Measurements from ENCODE around the gene HSF4.

Gene HSF4

DNA sequence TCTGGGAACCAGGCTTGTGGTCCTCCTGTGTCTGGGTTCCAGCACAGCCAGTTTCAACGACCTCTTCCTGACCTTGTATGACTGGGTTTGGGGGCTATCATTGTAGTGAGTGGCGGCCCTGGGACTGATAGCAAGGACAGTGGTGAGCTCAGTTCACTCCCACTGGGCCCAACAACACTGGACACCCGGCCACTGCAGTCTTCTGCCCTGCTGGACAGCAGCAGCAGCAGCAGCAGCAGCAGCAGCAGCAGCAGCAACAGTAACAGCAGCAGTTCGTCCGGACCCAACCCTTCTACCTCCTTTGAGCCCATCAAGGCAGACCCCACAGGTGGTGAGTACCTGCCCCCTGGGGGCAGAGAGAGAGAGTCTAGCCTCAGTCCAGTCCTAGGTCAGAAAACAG lies 31.1 kb downstream of the HSF4 start:
- Histone ChIP-seq H3K4me1 (ENCODE audit: control insufficient read depth, insufficient read depth, low read length) (peaks cover 12% of the 10 kb centered on the region), H3K27me3 (ENCODE audit: control insufficient read depth, insufficient read depth, low read length) (no peaks in the 10 kb centered on the region), H3K27ac (ENCODE audit: low read depth, low read length) (no peak overlapping the region), H3K4me3 (ENCODE audit: low read length) (no peak overlapping the region), H3K36me3 (ENCODE audit: control insufficient read depth, insufficient read depth, low read length) (peaks cover 34% of the 10 kb centered on the region), H3K9ac (ENCODE audit: low read length) (no peak overlapping the region)

DNA sequence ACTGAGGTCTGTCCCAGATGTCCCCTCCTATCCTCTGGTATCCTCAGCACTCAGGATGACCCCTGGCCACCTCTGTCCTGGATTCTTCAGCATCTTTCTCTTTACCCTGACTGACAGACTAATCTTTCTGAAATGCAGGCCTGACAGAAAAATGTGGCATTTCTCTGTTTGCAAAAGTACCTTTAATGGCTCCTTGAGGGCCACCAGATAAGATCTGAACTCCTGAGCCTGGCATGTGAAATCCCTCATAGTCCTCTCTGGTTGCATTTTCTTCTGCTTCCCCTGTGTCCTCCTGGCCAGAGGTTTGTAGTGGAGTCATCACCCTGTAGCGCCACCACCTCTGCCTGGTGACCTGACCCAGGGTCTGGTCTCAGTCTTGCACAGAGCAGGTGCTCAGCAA lies 32.3 kb downstream of the HSF4 start:
- H3K27ac ChIP-seq (ENCODE audit: low read depth, low read length): no peak overlapping the region
- no peak overlapping the region for H3K4me3 ChIP-seq (ENCODE audit: low read length)
- no peaks in the 10 kb centered on the region for H3K27me3 ChIP-seq (ENCODE audit: control insufficient read depth, insufficient read depth, low read length)
- H3K9ac ChIP-seq (ENCODE audit: low read length): no peak overlapping the region
- H3K36me3 ChIP-seq (ENCODE audit: control insufficient read depth, insufficient read depth, low read length): peaks cover 36% of the 10 kb centered on the region
- peaks cover 12% of the 10 kb centered on the region for H3K4me1 ChIP-seq (ENCODE audit: control insufficient read depth, insufficient read depth, low read length)

DNA sequence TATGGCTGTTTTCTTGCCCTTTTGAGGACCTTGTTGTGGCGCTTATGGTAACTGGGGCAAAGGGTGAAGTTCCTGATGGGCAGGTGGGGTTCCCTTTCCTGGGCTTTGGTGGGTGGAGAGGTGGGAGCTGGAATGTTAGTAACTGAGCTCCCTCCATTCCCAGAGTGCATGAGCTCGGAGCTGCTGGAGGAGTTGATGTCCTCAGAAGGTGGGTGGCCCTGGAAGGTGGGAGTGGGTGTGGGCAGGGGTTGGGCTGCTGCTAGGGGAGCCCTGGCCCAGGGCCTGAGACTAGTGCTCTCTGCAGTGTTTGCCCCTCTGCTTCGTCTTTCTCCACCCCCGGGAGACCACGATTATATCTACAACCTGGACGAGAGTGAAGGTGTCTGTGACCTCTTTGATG lies 33.2 kb downstream of the HSF4 start:
- Histone ChIP-seq H3K27me3 (ENCODE audit: control insufficient read depth, insufficient read depth, low read length) (no peaks in the 10 kb centered on the region), H3K27ac (ENCODE audit: low read depth, low read length) (no peak overlapping the region), H3K4me1 (ENCODE audit: control insufficient read depth, insufficient read depth, low read length) (peaks cover 9% of the 10 kb centered on the region), H3K36me3 (ENCODE audit: control insufficient read depth, insufficient read depth, low read length) (peaks cover 42% of the 10 kb centered on the region), H3K9ac (ENCODE audit: low read length) (no peak overlapping the region), H3K4me3 (ENCODE audit: low read length) (no peak overlapping the region)

DNA sequence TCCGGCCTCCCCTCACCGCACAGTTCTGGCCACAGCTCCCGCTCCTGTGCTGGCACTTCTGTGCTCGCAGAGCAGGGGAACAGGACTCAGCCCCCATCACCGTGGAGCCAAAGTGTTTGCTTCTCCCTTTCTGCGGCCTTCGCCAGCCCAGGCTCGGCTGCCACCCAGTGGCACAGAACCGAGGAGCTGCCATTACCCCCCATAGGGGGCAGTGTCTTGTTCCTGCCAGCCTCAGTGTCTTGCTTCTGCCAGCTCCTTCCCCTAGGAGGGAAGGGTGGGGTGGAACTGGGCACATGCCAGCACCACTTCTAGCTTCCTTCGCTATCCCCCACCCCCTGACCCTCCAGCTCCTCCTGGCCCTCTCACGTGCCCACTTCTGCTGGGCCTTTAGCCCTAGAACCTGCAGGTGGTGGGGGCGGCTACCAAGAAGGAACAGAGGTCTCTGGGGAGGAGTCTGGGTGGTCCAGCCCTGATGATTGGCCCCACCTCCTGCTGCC lies 33.7 kb downstream of the HSF4 start:
- peaks cover 46% of the 10 kb centered on the region for H3K36me3 ChIP-seq (ENCODE audit: control insufficient read depth, insufficient read depth, low read length)
- no peaks in the 10 kb centered on the region for H3K27me3 ChIP-seq (ENCODE audit: control insufficient read depth, insufficient read depth, low read length)
- no peak overlapping the region for H3K9ac ChIP-seq (ENCODE audit: low read length)
- peaks cover 3% of the 10 kb centered on the region for H3K4me1 ChIP-seq (ENCODE audit: control insufficient read depth, insufficient read depth, low read length)
- H3K4me3 ChIP-seq (ENCODE audit: low read length): no peak overlapping the region
- H3K27ac ChIP-seq (ENCODE audit: low read depth, low read length): no peak overlapping the region

DNA sequence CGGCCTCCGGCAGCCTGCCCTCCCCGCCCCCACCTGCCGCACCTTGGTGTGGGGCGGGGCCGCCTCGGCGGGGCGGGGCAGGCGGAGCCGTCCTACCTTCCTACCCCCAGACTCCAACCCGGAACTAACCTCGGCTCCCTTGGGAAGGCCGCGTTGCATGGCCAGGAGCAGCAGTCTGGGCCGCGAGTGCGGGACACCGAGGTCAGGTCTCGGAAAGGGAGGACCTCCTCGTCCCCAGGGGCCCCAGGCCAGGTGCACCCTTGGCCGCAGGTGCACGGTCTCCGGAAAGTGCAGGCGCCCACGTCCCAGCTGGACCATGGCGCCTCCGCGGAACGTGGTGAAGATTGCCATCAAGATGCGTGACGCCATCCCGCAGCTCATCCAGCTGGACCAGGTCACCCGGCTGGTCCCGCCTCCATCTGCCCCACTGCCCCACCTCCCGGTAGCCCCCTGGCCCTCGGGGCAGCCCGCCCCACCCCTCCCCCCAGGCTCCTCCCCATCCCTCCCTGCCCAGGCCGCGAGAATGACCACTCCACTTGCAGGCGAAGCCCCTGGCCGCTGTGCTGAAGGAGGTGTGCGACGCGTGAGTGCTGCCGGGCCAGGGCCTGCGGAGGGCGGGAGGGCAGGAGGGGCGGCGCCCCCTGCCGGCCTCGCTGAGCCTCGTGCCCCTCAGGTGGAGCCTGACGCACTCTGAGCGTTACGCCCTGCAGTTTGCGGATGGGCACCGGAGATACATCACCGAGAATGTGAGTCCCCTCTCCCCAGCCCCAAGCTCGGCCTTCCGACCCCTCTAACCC lies 34.7 kb downstream of the HSF4 start, which contains the start of gene ELMO3:
Gene ELMO3 (plus strand): TSS at position 121 of the 797 bp plus-strand sequence. CDS start 196 bp downstream, at position 317.
- no peaks in the 10 kb centered on the region for H3K27me3 ChIP-seq (ENCODE audit: control insufficient read depth, insufficient read depth, low read length)
- no peak within 1 kb of the TSS for H3K27ac ChIP-seq (ENCODE audit: low read depth, low read length)
- peaks cover 46% of the 10 kb centered on the region for H3K36me3 ChIP-seq (ENCODE audit: control insufficient read depth, insufficient read depth, low read length)
- H3K9ac ChIP-seq (ENCODE audit: low read length): peak within 1 kb of the TSS; percentile 45
- peak within 1 kb of the TSS; percentile 64 for H3K4me3 ChIP-seq (ENCODE audit: low read length)
- H3K4me1 ChIP-seq (ENCODE audit: control insufficient read depth, insufficient read depth, low read length): no peaks in the 10 kb centered on the region

DNA sequence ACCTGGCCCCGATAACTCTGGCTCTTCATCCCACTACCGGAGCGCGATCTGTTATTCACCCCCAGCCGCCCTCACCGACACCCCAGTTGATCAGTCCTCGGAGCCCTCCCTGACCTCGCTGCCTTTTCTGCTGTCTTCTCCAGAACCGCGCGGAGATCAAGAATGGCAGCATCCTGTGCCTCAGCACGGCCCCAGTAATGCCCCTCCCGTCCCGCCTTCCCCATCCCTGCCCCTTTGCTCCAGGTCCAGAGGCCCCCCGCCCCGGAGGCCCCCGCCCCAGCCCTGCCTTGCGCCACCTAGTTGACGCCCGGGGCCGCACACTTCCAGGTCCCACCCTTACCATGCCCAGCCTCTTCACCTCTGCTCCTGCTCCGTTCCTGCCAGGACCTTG lies 35.3 kb downstream of the HSF4 start:
- Histone ChIP-seq H3K4me1 (ENCODE audit: control insufficient read depth, insufficient read depth, low read length) (no peaks in the 10 kb centered on the region), H3K27ac (ENCODE audit: low read depth, low read length) (no peak overlapping the region), H3K27me3 (ENCODE audit: control insufficient read depth, insufficient read depth, low read length) (no peaks in the 10 kb centered on the region), H3K36me3 (ENCODE audit: control insufficient read depth, insufficient read depth, low read length) (peaks cover 42% of the 10 kb centered on the region), H3K9ac (ENCODE audit: low read length) (no peak overlapping the region), H3K4me3 (ENCODE audit: low read length) (peak overlapping the region; percentile 51)

DNA sequence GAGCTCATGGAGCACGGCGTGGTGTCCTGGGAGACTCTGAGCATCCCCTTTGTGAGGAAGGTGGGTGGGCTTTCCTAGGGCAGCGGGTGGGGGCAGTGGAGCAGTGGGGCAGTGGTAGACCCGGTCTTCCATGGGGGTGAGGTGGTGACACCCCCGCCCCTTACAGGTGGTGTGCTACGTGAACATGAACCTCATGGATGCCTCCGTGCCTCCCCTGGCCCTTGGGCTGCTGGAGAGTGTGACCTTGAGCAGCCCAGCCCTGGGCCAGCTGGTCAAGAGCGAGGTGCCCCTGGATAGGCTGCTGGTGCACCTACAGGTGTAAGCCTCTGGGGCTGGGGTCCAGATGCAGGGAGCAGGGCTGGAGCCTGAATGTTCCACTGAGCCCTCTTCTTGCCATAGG lies 35.9 kb downstream of the HSF4 start:
- H3K36me3 ChIP-seq (ENCODE audit: control insufficient read depth, insufficient read depth, low read length): peaks cover 37% of the 10 kb centered on the region
- H3K4me3 ChIP-seq (ENCODE audit: low read length): no peak overlapping the region
- no peak overlapping the region for H3K27ac ChIP-seq (ENCODE audit: low read depth, low read length)
- no peak overlapping the region for H3K9ac ChIP-seq (ENCODE audit: low read length)
- no peaks in the 10 kb centered on the region for H3K27me3 ChIP-seq (ENCODE audit: control insufficient read depth, insufficient read depth, low read length)
- no peaks in the 10 kb centered on the region for H3K4me1 ChIP-seq (ENCODE audit: control insufficient read depth, insufficient read depth, low read length)

DNA sequence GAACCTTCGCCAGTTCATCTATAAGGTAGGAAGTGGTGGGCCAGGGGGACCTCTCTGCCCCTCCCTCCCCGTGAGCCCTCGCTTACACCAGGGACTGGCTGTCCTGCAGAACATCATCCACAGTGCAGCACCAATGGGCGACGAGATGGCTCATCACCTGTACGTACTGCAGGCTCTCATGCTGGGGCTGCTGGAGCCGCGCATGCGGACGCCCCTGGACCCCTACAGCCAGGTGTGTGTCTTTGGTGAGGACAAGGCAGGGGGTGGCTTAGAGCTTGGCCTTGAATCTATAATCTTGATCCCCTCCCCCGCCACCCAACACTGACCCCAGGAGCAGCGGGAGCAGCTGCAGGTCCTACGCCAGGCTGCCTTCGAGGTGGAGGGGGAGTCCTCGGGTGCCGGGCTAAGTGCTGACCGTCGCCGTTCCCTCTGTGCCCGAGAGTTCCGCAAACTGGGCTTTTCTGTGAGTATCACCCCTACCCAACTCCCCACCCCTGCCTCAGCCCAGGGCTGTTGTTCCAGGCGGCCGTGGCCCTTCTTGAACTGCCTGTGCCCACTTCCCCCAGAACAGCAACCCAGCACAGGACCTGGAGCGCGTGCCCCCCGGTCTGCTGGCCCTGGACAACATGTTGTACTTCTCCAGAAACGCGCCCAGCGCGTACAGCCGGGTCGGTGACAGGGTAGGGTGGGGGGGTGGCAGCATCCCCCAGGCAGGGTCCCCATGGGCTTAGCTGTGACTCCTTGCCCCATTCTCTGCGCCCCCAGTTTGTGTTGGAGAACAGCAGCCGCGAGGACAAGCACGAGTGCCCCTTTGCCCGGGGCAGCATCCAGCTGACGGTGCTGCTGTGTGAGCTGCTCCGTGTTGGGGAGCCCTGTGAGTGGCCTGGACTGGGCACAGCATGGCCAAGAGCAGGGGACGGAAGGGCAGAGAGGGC lies 37.1 kb downstream of the HSF4 start:
- Histone ChIP-seq H3K4me3 (ENCODE audit: low read length) (no peak overlapping the region), H3K36me3 (ENCODE audit: control insufficient read depth, insufficient read depth, low read length) (peaks cover 28% of the 10 kb centered on the region), H3K27me3 (ENCODE audit: control insufficient read depth, insufficient read depth, low read length) (no peaks in the 10 kb centered on the region), H3K4me1 (ENCODE audit: control insufficient read depth, insufficient read depth, low read length) (no peaks in the 10 kb centered on the region), H3K9ac (ENCODE audit: low read length) (no peak overlapping the region), H3K27ac (ENCODE audit: low read depth, low read length) (no peak overlapping the region)

DNA sequence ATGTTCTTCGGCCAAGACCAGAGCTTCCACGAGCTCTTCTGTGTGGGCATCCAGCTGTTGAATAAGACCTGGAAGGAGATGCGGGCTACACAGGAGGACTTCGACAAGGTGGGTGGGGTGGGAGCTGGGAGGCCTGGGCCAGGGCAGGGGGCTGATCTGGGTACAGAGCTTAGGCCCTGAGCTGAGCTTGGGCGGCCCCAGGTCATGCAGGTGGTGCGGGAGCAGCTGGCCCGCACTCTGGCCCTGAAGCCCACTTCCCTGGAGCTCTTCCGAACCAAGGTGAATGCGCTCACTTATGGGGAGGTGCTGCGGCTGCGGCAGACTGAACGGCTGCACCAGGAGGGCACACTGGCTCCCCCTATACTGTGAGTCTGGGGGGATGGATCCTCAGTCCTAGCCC lies 37.9 kb downstream of the HSF4 start:
- H3K4me3 ChIP-seq (ENCODE audit: low read length): no peak overlapping the region
- no peaks in the 10 kb centered on the region for H3K4me1 ChIP-seq (ENCODE audit: control insufficient read depth, insufficient read depth, low read length)
- no peak overlapping the region for H3K9ac ChIP-seq (ENCODE audit: low read length)
- H3K27ac ChIP-seq (ENCODE audit: low read depth, low read length): no peak overlapping the region
- no peaks in the 10 kb centered on the region for H3K27me3 ChIP-seq (ENCODE audit: control insufficient read depth, insufficient read depth, low read length)
- H3K36me3 ChIP-seq (ENCODE audit: control insufficient read depth, insufficient read depth, low read length): peaks cover 20% of the 10 kb centered on the region

DNA sequence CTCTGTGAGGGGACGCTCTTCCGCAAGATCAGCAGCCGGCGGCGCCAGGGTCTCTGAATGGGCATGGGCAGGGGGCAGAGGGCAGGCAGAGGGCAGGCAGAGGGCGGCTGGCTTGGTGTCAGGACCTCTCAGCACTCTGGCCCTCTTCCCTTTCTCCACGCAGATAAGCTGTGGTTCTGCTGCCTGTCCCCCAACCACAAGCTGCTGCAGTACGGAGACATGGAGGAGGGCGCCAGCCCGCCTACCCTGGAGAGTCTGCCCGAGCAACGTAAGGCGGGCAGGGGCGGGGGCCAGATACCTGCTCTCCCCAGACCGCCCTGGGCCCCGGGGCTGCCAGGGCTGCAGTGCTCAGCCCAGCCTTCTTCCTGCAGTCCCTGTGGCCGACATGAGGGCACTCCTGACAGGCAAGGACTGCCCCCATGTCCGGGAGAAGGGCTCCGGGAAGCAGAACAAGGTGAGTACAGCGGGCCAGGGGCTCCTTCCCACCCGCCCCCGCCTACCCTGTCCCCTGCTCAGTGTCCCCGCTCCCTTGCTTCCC lies 38.5 kb downstream of the HSF4 start:
- Histone ChIP-seq H3K4me1 (ENCODE audit: control insufficient read depth, insufficient read depth, low read length) (no peaks in the 10 kb centered on the region), H3K4me3 (ENCODE audit: low read length) (no peak overlapping the region), H3K27ac (ENCODE audit: low read depth, low read length) (no peak overlapping the region), H3K27me3 (ENCODE audit: control insufficient read depth, insufficient read depth, low read length) (no peaks in the 10 kb centered on the region), H3K9ac (ENCODE audit: low read length) (no peak overlapping the region), H3K36me3 (ENCODE audit: control insufficient read depth, insufficient read depth, low read length) (peaks cover 15% of the 10 kb centered on the region)

DNA sequence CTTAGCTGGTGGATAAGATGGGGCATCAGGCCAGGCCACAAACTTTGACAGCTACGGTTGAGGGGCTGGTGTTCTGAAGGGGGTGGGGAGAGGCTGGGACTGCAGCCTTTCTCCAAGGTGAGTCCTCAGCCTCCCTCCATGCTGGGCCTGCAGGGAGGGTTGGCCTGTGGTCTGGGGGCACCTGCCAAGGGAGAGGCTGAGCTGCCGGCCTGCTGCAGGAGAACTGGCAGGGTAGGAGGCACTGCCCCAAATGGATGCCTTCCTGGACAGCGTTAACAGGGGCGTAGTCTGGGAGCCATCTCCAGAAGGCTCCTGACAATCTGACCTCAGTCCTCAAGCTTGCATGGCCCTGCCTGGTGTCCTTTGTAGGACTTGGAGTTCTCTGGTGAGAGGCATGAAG lies 39.5 kb downstream of the HSF4 start:
- Histone ChIP-seq H3K4me1 (ENCODE audit: control insufficient read depth, insufficient read depth, low read length) (no peaks in the 10 kb centered on the region), H3K27ac (ENCODE audit: low read depth, low read length) (no peak overlapping the region), H3K36me3 (ENCODE audit: control insufficient read depth, insufficient read depth, low read length) (peaks cover 12% of the 10 kb centered on the region), H3K9ac (ENCODE audit: low read length) (no peak overlapping the region), H3K4me3 (ENCODE audit: low read length) (no peak overlapping the region), H3K27me3 (ENCODE audit: control insufficient read depth, insufficient read depth, low read length) (no peaks in the 10 kb centered on the region)

DNA sequence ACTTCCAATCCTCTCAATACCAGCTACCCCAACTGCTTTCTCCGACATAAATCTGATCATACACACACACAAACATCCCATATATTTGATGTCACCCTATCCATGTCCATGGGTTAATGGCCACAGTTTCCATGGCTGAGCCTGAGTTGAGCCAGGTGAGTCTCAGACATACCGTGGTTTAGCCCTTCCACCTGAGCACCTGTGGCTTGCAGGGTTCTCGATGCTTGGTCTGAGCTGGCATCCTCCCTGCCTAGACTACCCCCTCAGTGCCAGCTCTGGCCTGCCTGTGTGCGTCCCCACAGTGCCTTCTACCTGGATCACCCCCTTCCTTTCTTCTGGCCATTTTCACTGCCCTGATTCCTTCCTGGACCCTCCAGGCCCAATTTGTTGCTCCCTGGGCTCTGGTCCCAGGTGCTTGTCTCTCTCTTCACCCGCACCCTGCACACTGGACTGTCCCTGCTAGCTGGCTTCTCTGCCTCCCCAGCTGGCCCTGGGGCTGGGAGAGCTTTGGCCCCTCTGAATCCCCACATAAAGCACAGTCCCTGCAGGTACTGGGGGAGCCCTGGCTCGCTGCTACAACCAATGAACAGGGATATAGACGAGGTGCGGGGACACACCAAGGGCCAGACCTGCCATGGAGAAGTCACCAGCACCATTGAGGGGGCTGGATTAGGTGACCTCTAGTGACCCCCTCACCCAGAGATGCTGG lies 41.7 kb downstream of the HSF4 start:
- Histone ChIP-seq H3K4me1 (ENCODE audit: control insufficient read depth, insufficient read depth, low read length) (no peaks in the 10 kb centered on the region), H3K9ac (ENCODE audit: low read length) (no peak overlapping the region), H3K36me3 (ENCODE audit: control insufficient read depth, insufficient read depth, low read length) (peaks cover 14% of the 10 kb centered on the region)

More for the DNA sequence above, 41.7 kb downstream of the HSF4 start:
- no peak overlapping the region for H3K27ac ChIP-seq (ENCODE audit: low read depth, low read length)
- no peak overlapping the region for H3K4me3 ChIP-seq (ENCODE audit: low read length)
- H3K27me3 ChIP-seq (ENCODE audit: control insufficient read depth, insufficient read depth, low read length): no peaks in the 10 kb centered on the region
